ENCODE measurements around the gene RCSD1.

GRCh38 chr1:167621780-167622313 lies 8.2 kb upstream of the RCSD1 start:
- TF ChIP-seq, protein P1, sequence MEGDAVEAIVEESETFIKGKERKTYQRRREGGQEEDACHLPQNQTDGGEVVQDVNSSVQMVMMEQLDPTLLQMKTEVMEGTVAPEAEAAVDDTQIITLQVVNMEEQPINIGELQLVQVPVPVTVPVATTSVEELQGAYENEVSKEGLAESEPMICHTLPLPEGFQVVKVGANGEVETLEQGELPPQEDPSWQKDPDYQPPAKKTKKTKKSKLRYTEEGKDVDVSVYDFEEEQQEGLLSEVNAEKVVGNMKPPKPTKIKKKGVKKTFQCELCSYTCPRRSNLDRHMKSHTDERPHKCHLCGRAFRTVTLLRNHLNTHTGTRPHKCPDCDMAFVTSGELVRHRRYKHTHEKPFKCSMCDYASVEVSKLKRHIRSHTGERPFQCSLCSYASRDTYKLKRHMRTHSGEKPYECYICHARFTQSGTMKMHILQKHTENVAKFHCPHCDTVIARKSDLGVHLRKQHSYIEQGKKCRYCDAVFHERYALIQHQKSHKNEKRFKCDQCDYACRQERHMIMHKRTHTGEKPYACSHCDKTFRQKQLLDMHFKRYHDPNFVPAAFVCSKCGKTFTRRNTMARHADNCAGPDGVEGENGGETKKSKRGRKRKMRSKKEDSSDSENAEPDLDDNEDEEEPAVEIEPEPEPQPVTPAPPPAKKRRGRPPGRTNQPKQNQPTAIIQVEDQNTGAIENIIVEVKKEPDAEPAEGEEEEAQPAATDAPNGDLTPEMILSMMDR (IDR thresholded peaks at IDR 0.05; ENCODE audit: low read length) = no peak
- TF ChIP-seq EZH2 (IDR thresholded peaks at IDR 0.05; ENCODE audit: borderline replicate concordance, low read length) = no peak

Measured in OCI-LY1 (cell line).